HG02588 (cell line): ENCODE results near the gene VAMP1.
A peak's percentile ranks its signal among the peaks of the same experiment; 100 is the strongest.
"Not testable (repeated sequence)": the region's sequence is repeated elsewhere in the genome, so short reads cannot be mapped to it uniquely, and the experiment has no call there.

Experiments used
- ATAC-seq: cut with Tn5 transposase; IDR thresholded peaks from one replicate; pipeline ENCODE4 v1.9.1; 2021; ENCODE audit warnings: mild to moderate bottlenecking, moderate library complexity; ENCODE audit not compliant: unreplicated experiment

VAMP1 gene

DNA sequence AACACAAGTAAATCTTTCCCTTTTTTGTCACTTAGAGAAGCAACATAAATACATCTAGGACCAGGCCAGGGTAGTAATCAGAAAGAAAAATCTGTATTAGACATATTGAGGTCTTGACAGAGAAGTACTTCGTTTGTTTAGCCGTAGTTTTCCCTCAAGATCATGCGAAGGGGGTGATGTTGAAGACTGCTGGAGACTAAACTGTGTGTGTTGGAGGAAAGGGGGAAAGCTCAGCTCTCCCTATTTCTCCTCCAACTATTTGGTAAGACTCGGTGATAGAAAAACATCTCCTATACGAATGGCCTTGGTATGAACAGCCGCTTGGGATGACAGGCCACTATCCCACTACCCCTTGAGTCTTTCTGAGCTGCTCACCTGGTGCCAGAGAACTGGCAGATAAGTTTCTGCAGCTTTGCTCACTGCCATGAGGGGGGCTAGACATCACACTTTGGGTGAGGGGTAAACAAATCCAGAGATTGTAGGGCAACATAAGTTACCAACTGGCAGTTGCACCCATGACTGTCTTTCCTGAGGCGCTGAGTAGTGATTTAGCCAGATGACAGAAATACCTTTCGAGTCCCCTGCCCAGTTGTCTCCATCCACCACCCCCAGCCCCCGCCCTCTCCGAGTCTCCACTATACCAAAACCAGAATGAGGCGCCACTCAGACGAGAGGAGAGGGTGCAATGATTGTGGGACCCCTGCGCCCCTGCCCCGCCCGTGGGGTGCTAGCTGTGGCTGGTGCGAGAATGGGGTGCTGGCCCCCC is 685 bp downstream of the VAMP1 start:
- no peak for ATAC-seq

DNA sequence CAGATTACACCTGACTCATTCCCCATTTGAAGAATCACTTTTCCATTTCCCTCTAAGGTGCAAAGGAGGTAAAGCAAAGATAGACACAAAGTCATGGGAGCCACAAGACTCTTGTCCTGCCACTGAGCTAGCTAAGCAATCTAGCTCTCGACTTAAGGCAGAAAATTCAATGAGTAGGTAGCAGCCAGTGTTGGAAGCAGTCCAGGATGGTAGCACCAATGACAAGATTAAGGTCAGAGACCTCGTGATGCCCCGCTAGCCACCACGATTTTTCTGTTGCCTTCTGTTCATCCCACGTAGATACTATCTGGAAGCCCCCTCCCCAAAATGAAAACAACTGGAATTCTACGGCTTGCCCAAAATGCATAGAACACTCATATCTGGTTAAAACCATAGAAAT is 1.4 kb downstream of the VAMP1 start:
- ATAC-seq = no peak

DNA sequence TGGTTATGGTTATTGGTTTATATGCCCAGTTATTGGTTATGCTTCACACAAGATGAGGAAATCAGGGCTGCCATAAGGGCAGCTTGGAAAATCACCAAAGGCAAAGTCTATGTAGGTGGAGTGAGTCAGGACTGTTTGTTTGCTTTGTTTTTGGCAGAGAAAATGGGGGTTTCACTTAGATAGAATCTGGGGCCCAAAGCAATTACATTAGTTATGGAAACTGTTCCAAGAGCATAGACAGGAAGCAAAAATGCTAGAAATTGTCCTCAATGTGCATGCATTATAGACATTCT is 2.2 kb downstream of the VAMP1 start:
- ATAC-seq = no peak

DNA sequence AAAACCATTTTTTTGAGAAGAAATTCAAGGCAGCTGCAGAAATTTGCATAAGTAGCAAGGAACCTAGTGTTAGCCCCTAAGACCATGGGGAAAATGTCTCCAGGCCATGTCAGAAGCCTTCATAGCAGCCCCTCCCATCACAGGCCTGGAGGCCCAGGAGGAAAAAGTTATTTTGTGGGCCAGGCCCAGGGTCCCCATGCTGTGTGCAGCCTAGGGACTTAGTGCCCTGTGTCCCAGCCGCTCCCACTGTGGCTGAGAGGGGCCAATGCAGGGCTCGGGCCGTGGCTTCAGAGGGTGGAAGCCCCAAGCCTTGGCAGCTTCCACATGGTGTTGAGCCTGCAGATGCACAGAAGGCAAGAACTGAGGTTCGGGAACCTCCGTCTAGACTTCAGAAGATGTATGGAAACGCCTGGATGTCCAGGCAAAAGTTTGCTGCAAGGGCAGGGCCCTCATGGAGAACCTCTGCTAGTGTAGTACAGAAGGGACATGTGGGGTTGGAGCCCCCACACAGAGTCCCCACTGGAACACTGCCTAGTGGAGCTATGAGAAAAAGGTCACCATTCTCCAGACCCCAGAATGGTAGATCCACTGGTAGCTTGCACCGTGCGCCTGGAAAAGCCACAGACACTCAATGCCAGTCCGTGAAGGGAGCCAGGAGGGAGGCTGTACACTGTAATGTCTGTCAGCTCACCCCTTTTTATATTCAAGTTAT is 2.8 kb downstream of the VAMP1 start:
- not testable (repeated sequence) for ATAC-seq

DNA sequence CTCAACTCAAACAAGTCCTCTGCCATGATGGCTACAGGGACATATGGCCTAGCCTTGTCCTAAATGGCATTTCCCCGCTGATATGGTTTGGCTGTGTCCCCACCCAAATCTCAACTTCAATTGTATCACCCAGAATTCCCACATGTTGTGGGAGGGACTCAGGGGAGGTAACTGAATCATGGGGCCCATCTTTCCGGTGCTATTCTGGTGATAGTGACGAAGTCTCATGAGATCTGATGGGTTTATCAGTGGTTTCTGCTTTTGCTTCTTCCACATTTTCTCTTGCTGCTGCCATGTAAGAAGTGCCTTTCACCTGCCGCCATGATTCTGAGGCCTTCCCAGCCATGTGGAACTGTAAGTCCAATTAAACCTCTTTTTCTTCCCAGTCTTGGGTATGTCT is 3.7 kb downstream of the VAMP1 start:
- ATAC-seq = not testable (repeated sequence)

DNA sequence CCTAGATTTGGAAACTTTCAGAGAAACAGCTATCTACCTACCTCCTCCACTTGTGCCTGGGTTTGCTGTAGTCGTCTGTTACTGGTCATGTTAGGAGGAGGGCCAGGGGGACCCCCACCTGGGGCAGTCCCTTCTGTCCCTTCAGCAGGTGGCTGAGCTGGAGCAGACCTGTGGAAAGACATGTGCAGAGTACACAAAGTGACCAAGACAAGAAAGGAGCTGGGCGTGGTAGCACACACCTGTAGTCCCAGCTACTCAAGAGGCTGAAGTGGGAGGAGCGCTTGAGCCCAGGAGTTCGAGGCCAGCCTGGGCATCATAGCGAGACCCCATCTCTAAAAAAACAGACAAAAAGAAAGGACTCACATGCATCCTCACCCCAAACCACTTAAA is 4.3 kb downstream of the VAMP1 start:
- ATAC-seq = no peak

DNA sequence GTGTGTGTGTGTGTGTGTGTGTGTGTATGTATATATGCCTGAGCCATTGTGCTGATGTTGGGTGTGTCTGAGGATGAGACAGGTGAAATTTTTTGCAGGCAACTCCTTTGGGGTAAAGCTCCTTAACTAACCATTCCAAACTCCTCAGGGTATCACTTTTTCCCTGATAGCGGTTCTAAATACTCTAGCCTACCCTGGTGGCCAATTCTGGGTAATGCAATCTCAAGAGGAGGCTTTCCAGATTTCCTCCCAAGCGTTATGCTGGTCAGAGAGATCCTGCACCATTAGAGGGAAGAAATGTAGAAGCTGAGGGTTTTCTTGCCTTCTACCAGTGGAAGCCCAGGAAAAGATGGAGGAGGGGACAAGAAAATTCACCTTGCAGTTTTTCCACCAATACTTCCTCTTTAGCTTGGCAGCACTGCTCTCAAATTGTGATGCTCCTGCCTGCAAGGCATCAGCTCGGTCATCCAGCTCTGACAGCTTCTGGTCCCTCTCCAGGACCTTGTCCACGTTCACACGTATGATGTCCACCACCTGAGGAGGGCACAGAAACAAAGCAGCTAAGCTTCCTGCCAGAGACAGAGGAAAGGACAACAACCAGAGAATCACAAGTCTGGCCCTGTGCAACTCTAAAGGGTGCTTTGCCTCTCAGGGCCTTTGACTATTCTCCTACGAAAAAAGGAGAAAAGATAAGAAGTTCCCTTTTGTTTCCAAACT is 4.9 kb downstream of the VAMP1 start:
- no peak for ATAC-seq

DNA sequence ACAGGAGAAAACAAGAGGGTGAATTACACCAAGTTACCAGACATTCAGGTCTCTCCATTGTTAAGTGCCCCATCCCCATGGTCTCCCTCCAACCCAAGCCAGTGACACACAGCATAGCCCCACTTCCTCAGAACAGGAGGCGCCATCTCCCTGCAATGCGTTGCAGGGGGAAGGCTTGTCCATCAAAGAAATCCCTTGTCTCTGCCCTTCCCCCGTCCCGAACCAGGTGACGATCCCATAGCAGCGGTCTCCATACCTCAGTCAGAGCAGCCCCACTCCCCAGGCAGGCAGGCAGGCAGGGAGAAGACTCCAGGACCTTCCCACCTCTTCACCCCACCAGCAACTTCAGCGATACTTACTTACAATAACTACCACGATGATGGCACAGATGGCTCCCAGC is 5.9 kb downstream of the VAMP1 start:
- no peak for ATAC-seq

DNA sequence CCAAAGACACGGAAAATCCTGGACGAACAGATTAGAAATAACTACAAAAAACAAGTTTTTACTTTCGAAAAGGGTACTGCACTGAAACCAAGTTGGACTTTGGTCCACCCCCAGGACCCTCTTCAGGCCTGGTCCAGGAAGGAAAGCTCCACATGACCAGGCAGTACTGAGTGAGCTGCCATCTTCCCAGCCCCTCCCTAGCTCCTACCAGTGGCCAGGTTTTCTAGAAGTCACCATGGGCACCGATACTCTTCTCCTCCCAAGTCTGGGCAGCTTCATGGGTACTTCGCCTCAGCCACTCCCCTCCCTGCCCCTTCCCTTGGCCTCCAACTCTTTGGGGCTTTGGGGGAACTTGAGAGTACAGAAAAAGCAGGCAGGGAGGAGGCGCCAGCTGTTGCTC is 6.6 kb downstream of the VAMP1 start:
- ATAC-seq = no peak

DNA sequence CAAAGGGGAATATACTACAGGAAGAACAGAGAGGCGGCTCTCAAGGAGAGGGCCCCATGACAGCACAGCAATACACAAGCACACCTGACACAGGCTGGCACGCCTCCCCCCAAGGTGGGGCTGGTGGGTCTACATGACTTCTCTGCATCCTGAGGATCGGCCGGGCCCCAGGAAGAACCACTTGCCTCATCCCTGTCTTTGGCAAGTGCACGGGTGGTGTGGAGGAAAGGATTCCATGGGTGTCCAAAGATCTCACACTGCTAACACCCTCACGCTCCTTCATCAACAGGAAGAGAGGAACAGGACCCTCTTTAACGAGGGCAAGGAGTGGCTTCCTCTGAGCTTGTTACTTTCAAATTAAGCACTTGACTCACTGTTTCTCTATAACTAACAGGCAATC is 7.3 kb downstream of the VAMP1 start:
- ATAC-seq = no peak

DNA sequence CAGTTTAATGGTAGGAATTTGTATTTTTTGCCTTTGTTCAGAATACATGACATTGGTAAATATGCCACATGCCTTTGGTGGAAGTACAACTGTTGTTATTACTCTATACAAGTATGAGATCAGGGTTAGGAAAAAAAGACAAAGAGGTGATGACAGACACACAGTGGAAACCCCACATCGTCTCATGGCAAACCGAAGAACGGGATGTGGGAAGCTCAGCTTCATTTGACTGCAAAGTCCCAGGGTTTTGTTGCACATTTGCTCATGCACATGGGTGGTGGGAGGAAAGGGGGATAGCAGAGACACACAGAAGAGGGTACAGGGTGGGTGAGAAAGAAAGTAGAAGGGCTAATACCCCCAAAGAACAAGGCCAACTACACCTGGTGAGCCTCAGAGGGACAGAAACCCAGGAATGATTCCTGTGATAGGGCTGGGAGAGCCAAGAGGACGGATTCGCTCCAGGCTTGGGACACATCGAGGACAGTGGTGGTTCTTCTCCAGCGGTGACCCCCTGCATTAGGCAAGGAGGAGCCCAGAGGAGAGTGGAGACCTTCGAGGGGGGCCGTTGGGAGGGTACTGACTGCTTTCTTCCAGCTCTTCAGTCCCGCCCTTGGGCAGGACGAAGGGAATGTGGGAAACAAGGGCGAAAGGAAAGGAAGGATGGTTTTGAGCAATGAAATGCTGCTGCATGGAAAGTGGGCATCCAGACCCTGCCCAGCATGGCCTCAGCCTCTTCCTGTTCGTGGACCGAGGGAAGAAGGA is 8.1 kb downstream of the VAMP1 start:
- ATAC-seq = no peak

DNA sequence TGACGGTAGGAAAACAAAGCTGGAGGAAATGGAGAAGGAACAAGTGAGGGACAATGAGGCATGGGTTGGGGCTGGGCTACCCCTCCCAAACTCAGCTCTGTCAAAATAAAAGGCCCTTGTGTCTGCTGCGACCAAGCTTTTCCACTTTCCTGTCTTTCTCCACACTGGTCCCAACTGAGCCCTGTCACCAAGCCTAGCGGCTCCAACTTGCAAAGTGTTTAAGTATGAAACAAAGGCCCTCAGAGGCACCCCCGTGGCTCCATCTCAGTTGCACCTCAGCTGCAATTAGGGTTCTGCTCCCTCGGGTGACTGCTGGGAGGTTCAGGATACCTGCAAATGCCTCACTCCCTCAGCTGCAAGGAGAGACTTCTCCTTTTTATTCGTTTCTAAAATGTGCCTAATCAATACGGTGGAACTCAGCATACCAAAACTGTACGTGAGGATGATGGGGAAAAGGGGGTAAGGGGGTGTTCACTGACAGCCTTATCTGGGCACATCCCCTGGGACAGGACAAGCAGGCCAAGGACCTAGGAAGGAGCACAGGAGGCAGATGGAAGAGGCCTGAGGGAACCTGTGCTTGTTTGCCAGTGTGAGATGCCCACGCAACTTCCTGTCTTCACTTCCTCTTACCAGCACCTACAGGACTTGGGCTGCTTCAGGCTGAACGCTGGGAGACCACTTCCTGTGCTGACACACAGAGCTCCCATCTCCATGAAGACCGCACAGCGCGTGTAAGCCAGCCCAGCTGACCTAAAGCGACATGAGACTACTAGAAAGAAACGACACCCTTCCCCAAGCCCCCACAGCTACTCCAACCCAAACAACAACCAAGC is 8.9 kb downstream of the VAMP1 start:
- peak; percentile 66 for ATAC-seq

DNA sequence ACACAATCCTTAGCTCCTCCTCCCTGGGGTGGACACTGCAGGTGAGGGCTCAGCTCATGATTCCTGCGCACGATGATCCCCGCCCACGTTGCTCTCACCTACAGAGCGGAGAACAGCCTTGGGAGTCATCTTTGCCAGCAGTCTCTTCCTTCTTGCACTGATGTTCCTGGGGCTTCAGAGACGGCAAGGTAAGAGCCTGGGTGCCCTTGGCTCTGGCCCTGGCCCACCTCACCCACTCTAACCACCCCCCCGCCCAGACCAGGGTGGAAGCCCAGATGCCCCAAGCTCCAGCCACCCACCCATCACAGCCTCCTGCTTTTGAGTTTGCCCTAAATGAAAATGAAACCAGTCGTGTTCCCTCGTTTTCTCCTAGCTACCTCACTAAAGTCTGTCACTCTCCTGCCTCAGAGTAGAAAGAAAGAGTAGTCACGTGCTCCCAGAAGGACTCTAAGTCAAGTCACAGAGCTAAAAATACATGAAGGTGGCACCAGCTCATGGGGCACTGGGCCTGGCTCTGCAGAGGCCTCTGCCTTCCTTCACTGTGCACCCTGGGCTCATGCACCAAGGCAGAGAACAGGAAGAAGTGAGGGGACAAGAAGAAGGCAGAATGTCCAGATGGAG is 9.6 kb downstream of the VAMP1 start:
- no peak for ATAC-seq

DNA sequence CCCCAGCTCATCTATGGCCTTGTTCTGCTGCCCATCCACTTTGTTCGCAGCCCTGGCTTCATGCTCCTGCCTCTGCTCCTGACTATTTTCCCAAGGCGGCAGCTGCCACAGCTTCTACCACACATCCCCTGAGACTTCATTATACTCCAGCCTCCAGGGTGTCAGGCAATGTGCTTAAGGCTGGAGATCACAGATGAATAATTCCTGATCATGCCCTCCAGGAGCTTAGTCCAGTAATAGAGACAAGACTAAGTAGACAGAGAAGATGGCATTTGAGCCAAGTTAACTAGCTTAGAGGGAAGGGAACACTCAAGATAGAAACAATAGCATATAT is 11.5 kb downstream of the VAMP1 start:
- ATAC-seq = no peak

DNA sequence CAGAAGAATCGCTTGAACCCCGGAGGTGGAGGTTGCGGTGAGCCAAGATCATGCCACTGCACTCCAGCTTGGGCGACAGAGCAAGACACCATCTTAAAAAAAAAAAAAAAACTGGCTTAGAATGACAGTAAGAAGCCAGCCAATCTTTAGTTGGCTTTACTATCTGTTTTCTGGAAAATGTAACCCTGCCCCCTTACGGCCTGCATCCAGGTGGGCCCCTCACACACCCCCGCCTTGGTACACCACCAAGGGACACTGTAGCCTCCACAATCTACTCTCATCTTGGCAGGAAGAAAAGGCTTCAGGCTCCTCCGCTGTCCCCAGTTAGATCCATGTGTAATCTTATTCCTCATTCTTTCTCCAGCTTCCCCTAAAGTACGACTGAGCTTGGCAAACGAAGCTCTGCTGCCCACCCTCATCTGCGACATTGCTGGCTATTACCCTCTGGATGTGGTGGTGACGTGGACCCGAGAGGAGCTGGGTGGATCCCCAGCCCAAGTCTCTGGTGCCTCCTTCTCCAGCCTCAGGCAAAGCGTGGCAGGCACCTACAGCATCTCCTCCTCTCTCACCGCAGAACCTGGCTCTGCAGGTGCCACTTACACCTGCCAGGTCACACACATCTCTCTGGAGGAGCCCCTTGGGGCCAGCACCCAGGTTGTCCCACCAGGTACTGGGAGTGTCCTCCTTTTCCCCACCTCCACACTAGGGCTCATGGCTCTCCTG is 12.0 kb downstream of the VAMP1 start:
- no peak for ATAC-seq

DNA sequence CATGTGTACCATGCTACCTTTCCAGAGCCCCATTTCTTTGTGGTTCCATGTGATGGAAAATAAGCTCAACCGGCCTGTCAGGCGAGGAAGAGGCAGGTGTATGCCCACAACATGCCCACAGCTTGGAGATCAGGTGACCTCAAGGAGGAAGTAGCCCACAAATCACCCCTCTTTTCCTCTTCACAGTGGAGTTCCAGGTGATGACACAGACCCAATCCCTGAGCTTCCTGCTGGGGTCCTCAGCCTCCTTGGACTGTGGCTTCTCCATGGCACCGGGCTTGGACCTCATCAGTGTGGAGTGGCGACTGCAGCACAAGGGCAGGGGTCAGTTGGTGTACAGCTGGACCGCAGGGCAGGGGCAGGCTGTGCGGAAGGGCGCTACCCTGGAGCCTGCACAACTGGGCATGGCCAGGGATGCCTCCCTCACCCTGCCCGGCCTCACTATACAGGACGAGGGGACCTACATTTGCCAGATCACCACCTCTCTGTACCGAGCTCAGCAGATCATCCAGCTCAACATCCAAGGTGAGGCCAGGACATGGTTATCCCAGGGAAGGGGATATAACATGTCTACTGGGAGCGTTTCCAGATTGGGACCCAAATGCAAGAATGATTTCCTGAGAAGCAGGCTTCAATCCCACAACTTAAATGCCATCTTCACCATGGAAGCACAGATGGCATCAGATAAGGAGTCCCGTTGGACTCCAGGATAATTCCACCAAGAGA is 13.1 kb downstream of the VAMP1 start:
- no peak for ATAC-seq

DNA sequence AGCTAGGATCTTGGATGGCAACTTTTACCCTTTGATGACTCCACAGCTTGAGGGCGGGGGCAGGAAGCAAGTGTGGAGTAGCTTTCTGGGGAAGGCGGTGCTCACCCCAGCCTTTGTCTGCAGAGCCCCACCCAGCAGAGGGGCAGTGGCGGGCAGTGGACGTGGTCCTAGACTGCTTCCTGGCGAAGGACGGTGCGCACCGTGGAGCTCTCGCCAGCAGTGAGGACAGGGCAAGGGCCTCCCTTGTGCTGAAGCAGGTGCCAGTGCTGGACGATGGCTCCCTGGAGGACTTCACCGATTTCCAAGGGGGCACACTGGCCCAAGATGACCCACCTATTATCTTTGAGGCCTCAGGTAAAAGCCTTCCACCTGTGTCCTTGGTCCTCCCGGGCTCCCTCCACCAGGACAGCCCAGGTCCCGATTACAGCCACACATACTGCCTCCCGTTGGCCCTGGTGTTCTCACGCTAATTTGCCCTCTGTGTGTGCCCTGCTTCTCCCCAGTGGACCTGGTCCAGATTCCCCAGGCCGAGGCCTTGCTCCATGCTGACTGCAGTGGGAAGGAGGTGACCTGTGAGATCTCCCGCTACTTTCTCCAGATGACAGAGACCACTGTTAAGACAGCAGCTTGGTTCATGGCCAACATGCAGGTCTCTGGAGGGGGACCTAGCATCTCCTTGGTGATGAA is 17.4 kb downstream of the VAMP1 start:
- ATAC-seq = no peak

DNA sequence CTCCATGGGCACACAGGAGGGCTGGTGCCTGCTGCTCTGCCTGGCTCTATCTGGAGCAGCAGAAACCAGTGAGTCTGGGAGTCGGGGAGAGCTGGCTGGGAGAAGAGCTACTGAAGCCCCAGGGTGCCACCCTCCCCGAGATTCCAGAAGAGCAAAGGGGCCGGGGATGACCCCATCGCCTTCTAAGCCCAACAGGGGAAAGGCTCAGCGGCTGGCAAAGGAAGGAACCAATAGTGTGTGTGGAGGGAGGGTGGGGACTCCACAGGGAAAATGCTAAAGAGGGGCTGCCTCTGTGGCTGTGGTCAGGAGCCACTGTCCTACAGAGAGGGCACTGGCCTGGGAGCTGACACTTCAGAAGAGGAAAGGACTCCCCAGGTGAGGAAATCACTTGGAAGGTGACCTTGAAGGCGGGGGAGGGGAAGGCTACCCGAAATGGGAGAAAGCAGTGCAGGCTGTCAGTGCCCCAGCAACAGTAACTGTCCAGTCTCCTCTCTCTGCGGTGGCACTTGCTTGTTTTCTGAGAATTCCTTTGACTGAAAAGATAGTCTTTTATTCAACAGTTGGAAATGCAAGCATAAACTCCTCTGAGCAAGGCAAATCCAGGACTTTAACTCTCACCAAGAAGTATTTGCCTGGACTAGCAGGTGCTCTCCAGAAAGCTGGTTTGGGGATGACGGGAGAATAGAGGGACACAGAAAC is 18.1 kb downstream of the VAMP1 start:
- no peak for ATAC-seq
